ENCODE measurements around the gene LPAR3. TPM values are rescaled to one million over a fixed set of nuclear protein-coding genes. Genes with fewer than 3 reads are reported as not detected.

Gene LPAR3
- total and polyA plus RNA-seq, 2 experiments from 2014 or later = 10.4 to 36.9 TPM

- TF ChIP-seq JUNB (IDR thresholded peaks at IDR 0.05; ENCODE audit: unreplicated experiment) (no peak), EZH2 (IDR thresholded peaks at IDR 0.05; ENCODE audit: low read depth, unreplicated experiment) (no peak), POLR2AphosphoS5 (IDR thresholded peaks at IDR 0.05; ENCODE audit: low read depth) (no peak), ZNF114 (CRISPR knock-in tag; IDR thresholded peaks at IDR 0.05) (no peak), ETS1 (IDR thresholded peaks at IDR 0.05) (no peak)
Observed at GRCh38 chr1:84870591-84870990, 22.4 kb downstream of the LPAR3 start (continued).

DNA sequence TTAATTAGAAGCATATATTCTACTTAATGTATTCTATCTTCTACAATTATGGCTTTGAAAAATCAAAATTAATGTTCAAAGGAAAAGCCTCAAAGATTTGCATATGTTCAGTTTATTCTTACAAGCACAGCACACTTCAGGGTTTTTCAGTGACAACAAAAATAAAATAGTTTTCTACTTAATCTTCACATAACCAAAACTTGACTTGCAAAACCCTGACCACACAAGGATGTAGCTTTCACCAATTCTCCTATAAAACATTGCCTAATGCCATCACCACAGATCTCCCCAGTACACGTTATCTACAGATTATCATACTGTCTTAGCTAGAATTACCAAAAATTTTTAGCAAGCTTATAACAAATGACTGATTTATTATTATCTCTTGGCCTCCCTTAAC lies 23.3 kb downstream of the LPAR3 start:
- Mint-ChIP-seq H3K4me1 (no peaks in the 10 kb centered on the region), H3K27ac (no peak overlapping the region), H3K36me3 (ENCODE audit: low read depth) (no peaks in the 10 kb centered on the region; the same call in 2 of the 3 replicates), H3K9me3 (no peaks in the 10 kb centered on the region), H3K27me3 (ENCODE audit: insufficient read depth, low read depth, poor library complexity) (no peaks in the 10 kb centered on the region), H3K4me3 (no peak overlapping the region)
- H3K27ac ChIP-seq (ENCODE audit: low read depth) = no peak overlapping the region
- no peaks in the 10 kb centered on the region for H3K36me3 ChIP-seq (ENCODE audit: insufficient read depth)
- H3K4me3 ChIP-seq = no peak overlapping the region
- H3K4me2 ChIP-seq = no peak overlapping the region
- no peaks in the 10 kb centered on the region for H3K27me3 ChIP-seq (ENCODE audit: insufficient read depth)
- H3K4me1 ChIP-seq (ENCODE audit: insufficient read depth) = no peaks in the 10 kb centered on the region
- H2AFZ ChIP-seq = no peak overlapping the region
- no peaks in the 10 kb centered on the region for H3F3A ChIP-seq (replicated peaks; ENCODE audit: low read depth)
- H4K20me1 ChIP-seq (replicated peaks; ENCODE audit: insufficient read depth) = peaks cover 9% of the 10 kb centered on the region
- peaks cover 21% of the 10 kb centered on the region for H3K79me2 ChIP-seq (replicated peaks; ENCODE audit: insufficient read depth)
- H3K9me2 ChIP-seq (ENCODE audit: insufficient read depth) = no peaks in the 10 kb centered on the region
- no peak for DNase-seq (ENCODE audit: low spot score)
- no peak for ATAC-seq
- no peak for TF ChIP-seq CREB1 (CRISPR knock-in tag; IDR thresholded peaks at IDR 0.05; ENCODE audit: low read depth)
- TF ChIP-seq ZNF114 (CRISPR knock-in tag; IDR thresholded peaks at IDR 0.05) = no peak
- no peak for TF ChIP-seq ZNF331 (CRISPR knock-in tag; IDR thresholded peaks at IDR 0.05; ENCODE audit: low read depth)
- no peak for TF ChIP-seq POLR2AphosphoS5 (IDR thresholded peaks at IDR 0.05; ENCODE audit: low read depth)
- TF ChIP-seq, protein P1, sequence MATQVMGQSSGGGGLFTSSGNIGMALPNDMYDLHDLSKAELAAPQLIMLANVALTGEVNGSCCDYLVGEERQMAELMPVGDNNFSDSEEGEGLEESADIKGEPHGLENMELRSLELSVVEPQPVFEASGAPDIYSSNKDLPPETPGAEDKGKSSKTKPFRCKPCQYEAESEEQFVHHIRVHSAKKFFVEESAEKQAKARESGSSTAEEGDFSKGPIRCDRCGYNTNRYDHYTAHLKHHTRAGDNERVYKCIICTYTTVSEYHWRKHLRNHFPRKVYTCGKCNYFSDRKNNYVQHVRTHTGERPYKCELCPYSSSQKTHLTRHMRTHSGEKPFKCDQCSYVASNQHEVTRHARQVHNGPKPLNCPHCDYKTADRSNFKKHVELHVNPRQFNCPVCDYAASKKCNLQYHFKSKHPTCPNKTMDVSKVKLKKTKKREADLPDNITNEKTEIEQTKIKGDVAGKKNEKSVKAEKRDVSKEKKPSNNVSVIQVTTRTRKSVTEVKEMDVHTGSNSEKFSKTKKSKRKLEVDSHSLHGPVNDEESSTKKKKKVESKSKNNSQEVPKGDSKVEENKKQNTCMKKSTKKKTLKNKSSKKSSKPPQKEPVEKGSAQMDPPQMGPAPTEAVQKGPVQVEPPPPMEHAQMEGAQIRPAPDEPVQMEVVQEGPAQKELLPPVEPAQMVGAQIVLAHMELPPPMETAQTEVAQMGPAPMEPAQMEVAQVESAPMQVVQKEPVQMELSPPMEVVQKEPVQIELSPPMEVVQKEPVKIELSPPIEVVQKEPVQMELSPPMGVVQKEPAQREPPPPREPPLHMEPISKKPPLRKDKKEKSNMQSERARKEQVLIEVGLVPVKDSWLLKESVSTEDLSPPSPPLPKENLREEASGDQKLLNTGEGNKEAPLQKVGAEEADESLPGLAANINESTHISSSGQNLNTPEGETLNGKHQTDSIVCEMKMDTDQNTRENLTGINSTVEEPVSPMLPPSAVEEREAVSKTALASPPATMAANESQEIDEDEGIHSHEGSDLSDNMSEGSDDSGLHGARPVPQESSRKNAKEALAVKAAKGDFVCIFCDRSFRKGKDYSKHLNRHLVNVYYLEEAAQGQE (IDR thresholded peaks at IDR 0.05; ENCODE audit: unreplicated experiment) = no peak
- no peak for TF ChIP-seq EZH2 (IDR thresholded peaks at IDR 0.05; ENCODE audit: low read depth, unreplicated experiment)
- TF ChIP-seq CTCF (conservative IDR thresholded peaks at IDR 0.05; ENCODE audit: low read depth in 2 of 2) = no peak
- TF ChIP-seq JUNB (IDR thresholded peaks at IDR 0.05; ENCODE audit: unreplicated experiment) = no peak
- TF ChIP-seq, protein P2, sequence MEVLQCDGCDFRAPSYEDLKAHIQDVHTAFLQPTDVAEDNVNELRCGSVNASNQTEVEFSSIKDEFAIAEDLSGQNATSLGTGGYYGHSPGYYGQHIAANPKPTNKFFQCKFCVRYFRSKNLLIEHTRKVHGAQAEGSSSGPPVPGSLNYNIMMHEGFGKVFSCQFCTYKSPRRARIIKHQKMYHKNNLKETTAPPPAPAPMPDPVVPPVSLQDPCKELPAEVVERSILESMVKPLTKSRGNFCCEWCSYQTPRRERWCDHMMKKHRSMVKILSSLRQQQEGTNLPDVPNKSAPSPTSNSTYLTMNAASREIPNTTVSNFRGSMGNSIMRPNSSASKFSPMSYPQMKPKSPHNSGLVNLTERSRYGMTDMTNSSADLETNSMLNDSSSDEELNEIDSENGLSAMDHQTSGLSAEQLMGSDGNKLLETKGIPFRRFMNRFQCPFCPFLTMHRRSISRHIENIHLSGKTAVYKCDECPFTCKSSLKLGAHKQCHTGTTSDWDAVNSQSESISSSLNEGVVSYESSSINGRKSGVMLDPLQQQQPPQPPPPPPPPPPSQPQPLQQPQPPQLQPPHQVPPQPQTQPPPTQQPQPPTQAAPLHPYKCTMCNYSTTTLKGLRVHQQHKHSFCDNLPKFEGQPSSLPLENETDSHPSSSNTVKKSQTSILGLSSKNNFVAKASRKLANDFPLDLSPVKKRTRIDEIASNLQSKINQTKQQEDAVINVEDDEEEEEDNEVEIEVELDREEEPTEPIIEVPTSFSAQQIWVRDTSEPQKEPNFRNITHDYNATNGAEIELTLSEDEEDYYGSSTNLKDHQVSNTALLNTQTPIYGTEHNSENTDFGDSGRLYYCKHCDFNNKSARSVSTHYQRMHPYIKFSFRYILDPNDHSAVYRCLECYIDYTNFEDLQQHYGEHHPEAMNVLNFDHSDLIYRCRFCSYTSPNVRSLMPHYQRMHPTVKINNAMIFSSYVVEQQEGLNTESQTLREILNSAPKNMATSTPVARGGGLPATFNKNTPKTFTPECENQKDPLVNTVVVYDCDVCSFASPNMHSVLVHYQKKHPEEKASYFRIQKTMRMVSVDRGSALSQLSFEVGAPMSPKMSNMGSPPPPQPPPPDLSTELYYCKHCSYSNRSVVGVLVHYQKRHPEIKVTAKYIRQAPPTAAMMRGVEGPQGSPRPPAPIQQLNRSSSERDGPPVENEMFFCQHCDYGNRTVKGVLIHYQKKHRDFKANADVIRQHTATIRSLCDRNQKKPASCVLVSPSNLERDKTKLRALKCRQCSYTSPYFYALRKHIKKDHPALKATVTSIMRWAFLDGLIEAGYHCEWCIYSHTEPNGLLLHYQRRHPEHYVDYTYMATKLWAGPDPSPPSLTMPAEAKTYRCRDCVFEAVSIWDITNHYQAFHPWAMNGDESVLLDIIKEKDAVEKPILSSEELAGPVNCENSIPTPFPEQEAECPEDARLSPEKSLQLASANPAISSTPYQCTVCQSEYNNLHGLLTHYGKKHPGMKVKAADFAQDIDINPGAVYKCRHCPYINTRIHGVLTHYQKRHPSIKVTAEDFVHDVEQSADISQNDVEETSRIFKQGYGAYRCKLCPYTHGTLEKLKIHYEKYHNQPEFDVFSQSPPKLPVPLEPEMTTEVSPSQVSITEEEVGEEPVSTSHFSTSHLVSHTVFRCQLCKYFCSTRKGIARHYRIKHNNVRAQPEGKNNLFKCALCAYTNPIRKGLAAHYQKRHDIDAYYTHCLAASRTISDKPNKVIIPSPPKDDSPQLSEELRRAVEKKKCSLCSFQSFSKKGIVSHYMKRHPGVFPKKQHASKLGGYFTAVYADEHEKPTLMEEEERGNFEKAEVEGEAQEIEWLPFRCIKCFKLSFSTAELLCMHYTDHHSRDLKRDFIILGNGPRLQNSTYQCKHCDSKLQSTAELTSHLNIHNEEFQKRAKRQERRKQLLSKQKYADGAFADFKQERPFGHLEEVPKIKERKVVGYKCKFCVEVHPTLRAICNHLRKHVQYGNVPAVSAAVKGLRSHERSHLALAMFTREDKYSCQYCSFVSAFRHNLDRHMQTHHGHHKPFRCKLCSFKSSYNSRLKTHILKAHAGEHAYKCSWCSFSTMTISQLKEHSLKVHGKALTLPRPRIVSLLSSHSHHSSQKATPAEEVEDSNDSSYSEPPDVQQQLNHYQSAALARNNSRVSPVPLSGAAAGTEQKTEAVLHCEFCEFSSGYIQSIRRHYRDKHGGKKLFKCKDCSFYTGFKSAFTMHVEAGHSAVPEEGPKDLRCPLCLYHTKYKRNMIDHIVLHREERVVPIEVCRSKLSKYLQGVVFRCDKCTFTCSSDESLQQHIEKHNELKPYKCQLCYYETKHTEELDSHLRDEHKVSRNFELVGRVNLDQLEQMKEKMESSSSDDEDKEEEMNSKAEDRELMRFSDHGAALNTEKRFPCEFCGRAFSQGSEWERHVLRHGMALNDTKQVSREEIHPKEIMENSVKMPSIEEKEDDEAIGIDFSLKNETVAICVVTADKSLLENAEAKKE (CRISPR knock-in tag; IDR thresholded peaks at IDR 0.05) = no peak
- no peak for TF ChIP-seq EZH2phosphoT487 (IDR thresholded peaks at IDR 0.05; ENCODE audit: unreplicated experiment)
- TF ChIP-seq NANOG (IDR thresholded peaks at IDR 0.05; ENCODE audit: borderline replicate concordance) = no peak

All from GM23338 (cell line).